GM23338 (cell line): ENCODE data around the gene ROR1. TPM values are rescaled to one million over a fixed set of nuclear protein-coding genes. Genes with fewer than 3 reads are reported as not detected.

Experiments used
- ATAC-seq: fragments of 200-7000 bp; cut with Tn5 transposase; 3 replicates; pipeline ENCODE4 v1.9.1; 2020
- DNase-seq: peaks from one replicate; pipeline ENCODE4 v3.0.0-alpha.2; 2015; ENCODE audit warnings: low spot score
- H2AFZ ChIP-seq: fragments of 200-600 bp; sonication (generic); 2 replicates; pipeline ENCODE4 v1.8.0; 2016; ENCODE audit warnings: antibody characterized with exemption, mild to moderate bottlenecking, moderate library complexity
- H3F3A ChIP-seq: fragments of 200-600 bp; sonication (generic); replicated peaks from 2 replicates; pipeline ENCODE4 v1.8.0; 2017; ENCODE audit warnings: antibody characterized with exemption, mixed run types, low read depth
- H3K27ac ChIP-seq: fragments of 200-600 bp; sonication (generic); 2 replicates; pipeline ENCODE4 v1.6.1; 2016; ENCODE audit warnings: low read depth
- H3K27me3 ChIP-seq: fragments of 200-600 bp; sonication (generic); 2 replicates; pipeline ENCODE4 v1.8.0; 2016; ENCODE audit warnings: mild to moderate bottlenecking, mixed run types, moderate library complexity; ENCODE audit not compliant: insufficient read depth
- H3K36me3 ChIP-seq: fragments of 200-600 bp; sonication (generic); 2 replicates; pipeline ENCODE4 v1.8.0; 2016; ENCODE audit warnings: mild to moderate bottlenecking; ENCODE audit not compliant: insufficient read depth
- H3K4me1 ChIP-seq: fragments of 200-600 bp; sonication (generic); 2 replicates; pipeline ENCODE4 v1.8.0; 2016; ENCODE audit warnings: mild to moderate bottlenecking, moderate library complexity; ENCODE audit not compliant: insufficient read depth
- H3K4me2 ChIP-seq: fragments of 200-600 bp; sonication (generic); 2 replicates; pipeline ENCODE4 v1.7.1; 2017; ENCODE audit warnings: mixed run types
- H3K4me3 ChIP-seq: fragments of 200-600 bp; sonication (generic); 2 replicates; pipeline ENCODE4 v1.6.1; 2016; ENCODE audit warnings: mixed run types
- H3K79me2 ChIP-seq: fragments of 200-600 bp; sonication (generic); replicated peaks from 2 replicates; pipeline ENCODE4 v1.8.0; 2017; ENCODE audit warnings: mild to moderate bottlenecking; ENCODE audit not compliant: insufficient read depth
- H3K9me2 ChIP-seq: fragments of 200-600 bp; sonication (generic); 2 replicates; pipeline ENCODE4 v1.8.0; 2017; ENCODE audit not compliant: insufficient read depth
- H4K20me1 ChIP-seq: fragments of 200-600 bp; sonication (generic); replicated peaks from 2 replicates; pipeline ENCODE4 v1.8.0; 2017; ENCODE audit warnings: mild to moderate bottlenecking; ENCODE audit not compliant: insufficient read depth
- H3K27ac Mint-ChIP-seq: 2 replicates; pipeline ENCODE4 v1.8.0; 2020; ENCODE audit warnings: inconsistent platforms, mild to moderate bottlenecking, moderate library complexity, mixed read lengths
- H3K27me3 Mint-ChIP-seq: 3 replicates; pipeline ENCODE4 v1.8.0; 2022; ENCODE audit warnings: low read depth, mild to moderate bottlenecking, moderate library complexity, mixed read lengths, inconsistent platforms; ENCODE audit not compliant: insufficient read depth, poor library complexity
- H3K36me3 Mint-ChIP-seq: 3 replicates; pipeline ENCODE4 v1.8.0; 2021; ENCODE audit warnings: low read depth, mild to moderate bottlenecking, inconsistent platforms, moderate library complexity, mixed read lengths
- H3K4me1 Mint-ChIP-seq: 3 replicates; pipeline ENCODE4 v1.8.0; 2020; ENCODE audit warnings: mild to moderate bottlenecking, inconsistent platforms, mixed read lengths
- H3K4me3 Mint-ChIP-seq: 3 replicates; pipeline ENCODE4 v1.8.0; 2021; ENCODE audit warnings: moderate library complexity, mild to moderate bottlenecking, inconsistent platforms, mixed read lengths
- H3K9me3 Mint-ChIP-seq: 3 replicates; pipeline ENCODE4 v1.8.0; 2020; ENCODE audit warnings: moderate library complexity, mild to moderate bottlenecking, inconsistent platforms, mixed read lengths
- CTCF ChIP-seq, 2 experiments: fragments of 200-600 bp in 1 of 2; sonication (generic) in 1 of 2; conservative IDR thresholded peaks; 2 replicates each; pipeline versions ENCODE4 v1.5.1 to v1.6.1; 2016 to 2017; ENCODE audit warnings: antibody characterized with exemption in 2 of 2, low read depth in 2 of 2, mild to moderate bottlenecking in 2 of 2, moderate library complexity in 1 of 2
- ETS1 ChIP-seq: IDR thresholded peaks from 2 replicates; pipeline ENCODE4 v1.6.1; 2016; ENCODE audit warnings: antibody characterized with exemption
- NANOG ChIP-seq: IDR thresholded peaks from 2 replicates; pipeline ENCODE4 v1.6.1; 2016; ENCODE audit warnings: antibody characterized with exemption, borderline replicate concordance
- POLR2AphosphoS5 ChIP-seq: IDR thresholded peaks from 2 replicates; pipeline ENCODE4 v1.6.1; 2016; ENCODE audit warnings: antibody characterized with exemption, low read depth
- REST ChIP-seq: IDR thresholded peaks from one replicate; pipeline ENCODE4 v1.6.1; 2018; ENCODE audit warnings: antibody characterized with exemption; ENCODE audit not compliant: unreplicated experiment
- STAT1 ChIP-seq: IDR thresholded peaks from one replicate; pipeline ENCODE4 v1.6.1; 2016; ENCODE audit warnings: antibody characterized with exemption; ENCODE audit not compliant: unreplicated experiment
- ZNF114 ChIP-seq: fragments of 250-450 bp; sonication (Bioruptor Pico); IDR thresholded peaks from 2 replicates; pipeline ENCODE4 v1.5.0; 2020; ENCODE audit warnings: mild to moderate bottlenecking, moderate library complexity
- ZNF331 ChIP-seq: fragments of 250-450 bp; sonication (Bioruptor Pico); IDR thresholded peaks from 2 replicates; pipeline ENCODE4 v1.5.0; 2020; ENCODE audit warnings: low read depth, mild to moderate bottlenecking, moderate library complexity
- polyA plus RNA-seq: library from polyadenylated mRNA; unstranded; fragments of >200 nt; fragmentation: Nextera tagmentation; extraction: Ambion mirVana; gene quantifications from 2 replicates; pipeline ENCODE4 v1.2.1, GENCODE V29; 2016
- total RNA-seq: library from RNA; depleted of rRNA; stranded (reverse); fragments of >200 nt; shearing (Covaris generic); gene quantifications from 2 replicates; pipeline ENCODE4 v1.2.3, GENCODE V29; 2014

The ROR1 gene
- total and polyA plus RNA-seq, 2 experiments from 2014 or later: 59.7 to 96.0 TPM

GRCh38 chr1:63732666-63733065 is 41.2 kb upstream of the ROR1 start:
- H3K9me3 Mint-ChIP-seq: peaks cover 23% of the 10 kb centered on the region
- Histone ChIP-seq H3K9me2 (no peaks in the 10 kb centered on the region), H2AFZ (peak overlapping the region; percentile 19; the same call in 1 of the 2 replicates), H3K4me3 (no peak overlapping the region), H3F3A (no peaks in the 10 kb centered on the region), H3K27me3 (no peaks in the 10 kb centered on the region), H4K20me1 (no peaks in the 10 kb centered on the region), H3K79me2 (no peaks in the 10 kb centered on the region), H3K27ac (peak overlapping the region; percentile 84), H3K4me2 (no peak overlapping the region), H3K4me1 (peaks cover 20% of the 10 kb centered on the region), H3K36me3 (no peaks in the 10 kb centered on the region; the same call in 1 of the 2 replicates)
- H3K4me1 Mint-ChIP-seq: peaks cover 35% of the 10 kb centered on the region
- peaks cover 22% of the 10 kb centered on the region for H3K36me3 Mint-ChIP-seq
- DNase-seq: no peak
- no peak for ATAC-seq
- no peak for TF ChIP-seq ETS1
- TF ChIP-seq NANOG: no peak
- no peak for TF ChIP-seq ZNF114 (CRISPR knock-in tag)
- TF ChIP-seq POLR2AphosphoS5: no peak
- no peak for TF ChIP-seq ZNF331
- TF ChIP-seq STAT1: no peak
- no peak for TF ChIP-seq CTCF (conservative IDR thresholded peaks at IDR 0.05; ENCODE audit: low read depth in 2 of 2)
- no peak overlapping the region for H3K4me3 Mint-ChIP-seq
- peaks cover 8% of the 10 kb centered on the region for H3K27me3 Mint-ChIP-seq
- peak overlapping the region; percentile 73 for H3K27ac Mint-ChIP-seq

GRCh38 chr1:63738772-63739171 is 35.0 kb upstream of the ROR1 start:
- DNase-seq (no peak), ATAC-seq (no peak)
- peaks cover 9% of the 10 kb centered on the region for H3K9me2 ChIP-seq
- H3K79me2 ChIP-seq: no peaks in the 10 kb centered on the region
- peaks cover 1% of the 10 kb centered on the region for H3K27me3 Mint-ChIP-seq
- no peak overlapping the region; the same call in 1 of the 2 replicates for H2AFZ ChIP-seq
- no peaks in the 10 kb centered on the region for H4K20me1 ChIP-seq
- H3K27me3 ChIP-seq: no peaks in the 10 kb centered on the region
- no peaks in the 10 kb centered on the region; the same call in 1 of the 2 replicates for H3K36me3 ChIP-seq
- no peak overlapping the region for H3K27ac Mint-ChIP-seq
- no peaks in the 10 kb centered on the region; the same call in 1 of the 2 replicates for H3K4me1 ChIP-seq
- H3K4me3 Mint-ChIP-seq: no peak overlapping the region
- no peak overlapping the region for H3K27ac ChIP-seq
- H3K9me3 Mint-ChIP-seq: peaks cover 19% of the 10 kb centered on the region
- H3K36me3 Mint-ChIP-seq: peaks cover 11% of the 10 kb centered on the region
- no peak overlapping the region for H3K4me2 ChIP-seq
- H3K4me1 Mint-ChIP-seq: peaks cover 4% of the 10 kb centered on the region; the same call in 1 of the 3 replicates
- no peak overlapping the region for H3K4me3 ChIP-seq
- no peaks in the 10 kb centered on the region for H3F3A ChIP-seq
- TF ChIP-seq STAT1: no peak
- TF ChIP-seq REST: no peak
- no peak for TF ChIP-seq ETS1
- TF ChIP-seq POLR2AphosphoS5: no peak
